CD14-positive monocyte (primary cell): ENCODE data around the gene LEKR1. TPM values are rescaled to one million over a fixed set of nuclear protein-coding genes. Genes with fewer than 3 reads are reported as not detected.

Experiments
- DNase-seq, 3 donors: peaks; one replicate each; pipeline ENCODE4 v3.0.0-alpha.2; 2011 to 2022
- H2AFZ ChIP-seq: 2 replicates; pipeline ENCODE4 v1.6.0; 2012; ENCODE audit warnings: mild to moderate bottlenecking, low read depth, low read length, inconsistent platforms; ENCODE audit not compliant: insufficient read depth, poor library complexity, severe bottlenecking
- H3K27ac ChIP-seq, 2 donors: 1 replicate in 1 of 2; 2 replicates in 1 of 2; pipeline ENCODE4 v1.5.1; 2012 to 2013; ENCODE audit warnings: low read length in 2 of 2, control low read depth in 1 of 2, inconsistent platforms in 1 of 2, low read depth in 1 of 2, mild to moderate bottlenecking in 1 of 2
- H3K27me3 ChIP-seq, 2 donors: one replicate each; pipeline versions ENCODE4 v1.6.0 to v1.6.1; 2011 to 2013; ENCODE audit warnings: low read length in 2 of 2; ENCODE audit not compliant: control insufficient read depth in 2 of 2, insufficient read depth in 2 of 2
- H3K36me3 ChIP-seq, 2 donors: replicated peaks in 1 of 2; 1 replicate in 1 of 2; 2 replicates in 1 of 2; pipeline versions ENCODE4 v1.5.1 to v1.6.1; 2012 to 2013; ENCODE audit warnings: low read length in 2 of 2, control low read depth in 1 of 2, inconsistent platforms in 1 of 2, mild to moderate bottlenecking in 1 of 2; ENCODE audit not compliant: insufficient read depth in 2 of 2, control insufficient read depth in 1 of 2
- H3K4me1 ChIP-seq, 2 donors: 1 replicate in 1 of 2; 2 replicates in 1 of 2; pipeline versions ENCODE4 v1.5.1 to v1.6.1; 2012 to 2013; ENCODE audit warnings: low read length in 2 of 2, control low read depth in 1 of 2, inconsistent platforms in 1 of 2, mild to moderate bottlenecking in 1 of 2, moderate library complexity in 1 of 2; ENCODE audit not compliant: insufficient read depth in 2 of 2, control insufficient read depth in 1 of 2
- H3K4me2 ChIP-seq: replicated peaks from 2 replicates; pipeline ENCODE3; 2012; ENCODE audit warnings: low read length, moderate library complexity, mild to moderate bottlenecking; ENCODE audit not compliant: poor library complexity, severe bottlenecking; ENCODE audit errors: extremely low read depth
- H3K4me3 ChIP-seq, 3 experiments: fragments of 200-600 bp in 1 of 3; sonication (generic) in 1 of 3; replicated peaks in 1 of 3; 1 replicate in 2 of 3; 2 replicates in 1 of 3; pipeline ENCODE4 v1.5.1; 2011 to 2013; ENCODE audit warnings: low read length in 3 of 3, mild to moderate bottlenecking in 3 of 3, control low read depth in 2 of 3, low read depth in 2 of 3, inconsistent platforms in 1 of 3, moderate library complexity in 1 of 3
- H3K79me2 ChIP-seq: 2 replicates; pipeline ENCODE4 v1.6.0; 2012; ENCODE audit warnings: mild to moderate bottlenecking, control low read depth, inconsistent platforms, low read length, moderate library complexity; ENCODE audit not compliant: insufficient read depth
- H3K9ac ChIP-seq: 2 replicates; pipeline ENCODE4 v1.6.0; 2017; ENCODE audit warnings: low read length, mild to moderate bottlenecking; ENCODE audit not compliant: insufficient read depth, poor library complexity, severe bottlenecking
- H3K9me3 ChIP-seq, 2 donors: replicated peaks in 1 of 2; 1 replicate in 1 of 2; 2 replicates in 1 of 2; pipeline versions ENCODE4 v1.5.1 to v1.6.1; 2012 to 2013; ENCODE audit warnings: low read length in 2 of 2, control low read depth in 1 of 2; ENCODE audit not compliant: control insufficient read depth in 1 of 2, insufficient read depth in 1 of 2
- H4K20me1 ChIP-seq: 2 replicates; pipeline ENCODE4 v1.6.0; 2012; ENCODE audit warnings: mild to moderate bottlenecking, low read length, control low read depth, moderate library complexity; ENCODE audit not compliant: insufficient read depth
- H3K27ac Mint-ChIP-seq, 7 donors: one replicate each; pipeline ENCODE4 v1.8.0; 2020; ENCODE audit warnings: mild to moderate bottlenecking in 7 of 7, mixed read lengths in 7 of 7, moderate library complexity in 6 of 7, inconsistent platforms in 2 of 7
- H3K27me3 Mint-ChIP-seq, 3 donors: one replicate each; pipeline ENCODE4 v1.8.0; 2021 to 2022; ENCODE audit warnings: low read depth in 3 of 3, mild to moderate bottlenecking in 3 of 3, mixed read lengths in 3 of 3, moderate library complexity in 3 of 3, inconsistent platforms in 1 of 3
- H3K36me3 Mint-ChIP-seq, 2 donors: one replicate each; pipeline ENCODE4 v1.8.0; 2020; ENCODE audit warnings: mixed read lengths in 2 of 2, inconsistent platforms in 1 of 2, mild to moderate bottlenecking in 1 of 2
- H3K4me1 Mint-ChIP-seq: one replicate; pipeline ENCODE4 v1.8.0; 2020; ENCODE audit warnings: mild to moderate bottlenecking, mixed read lengths
- H3K4me3 Mint-ChIP-seq, 2 donors: one replicate each; pipeline ENCODE4 v1.8.0; 2020; ENCODE audit warnings: mild to moderate bottlenecking in 2 of 2, mixed read lengths in 2 of 2, moderate library complexity in 1 of 2
- H3K9me3 Mint-ChIP-seq, 7 donors: one replicate each; pipeline ENCODE4 v1.8.0; 2020 to 2022; ENCODE audit warnings: mixed read lengths in 7 of 7, mild to moderate bottlenecking in 6 of 7, moderate library complexity in 6 of 7, inconsistent platforms in 2 of 7
- WGBS: methylation state at CpG from one replicate; pipeline ENCODE4 v1.1.5; 2013; ENCODE audit warnings: missing lambda C conversion rate; ENCODE audit not compliant: insufficient coverage; 5-methylcytosine and 5-hydroxymethylcytosine counted together
- intact Hi-C, 2 donors: fragments of 100-400 bp; cut with micrococcal nuclease; formaldehyde crosslinking; loops; one replicate each; pipeline versions ENCODE4 v1.15.0 to v1.15.1; 2023
- polyA plus RNA-seq, 3 donors: library from polyadenylated mRNA; depleted of rRNA in 1 of 3; unstranded in 2 of 3; stranded (reverse) in 1 of 3; fragments of 300-500 nt in 2 of 3; fragments of >200 nt in 1 of 3; fragmentation: Illumina TruSeq in 2 of 3; gene quantifications; 1 replicate in 2 of 3; 2 replicates in 1 of 3; pipeline ENCODE4 v1.2.3, GENCODE V29; 2012 to 2021
- TF ChIP-seq, protein P1 (sequence below): fragments of 200-600 bp; IDR thresholded peaks from one replicate; pipeline ENCODE4 v1.8.0; 2022; ENCODE audit warnings: antibody characterized with exemption, mild to moderate bottlenecking

LEKR1 gene
- polyA plus RNA-seq, 3 donors = 0.51 to 0.80 TPM; not detected in 1

DNA sequence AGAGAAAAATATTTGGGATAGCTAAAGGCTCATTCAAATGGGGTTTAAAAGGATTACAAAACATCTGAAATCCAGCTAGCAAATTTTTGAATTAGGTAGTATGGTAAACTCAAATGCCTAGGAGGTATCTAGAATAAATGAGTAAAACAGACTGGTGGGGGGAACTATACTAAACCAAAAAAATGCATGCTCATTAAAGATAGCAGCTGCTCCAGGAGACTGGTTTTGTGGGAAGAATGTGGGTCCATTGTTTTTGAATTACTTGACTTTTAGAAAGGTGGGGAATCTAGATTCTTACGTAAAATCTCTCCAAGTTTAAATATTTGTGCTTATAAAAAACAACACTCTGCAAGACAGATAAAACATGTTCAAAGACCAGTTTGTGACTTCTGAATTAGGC lies 73.8 kb downstream of the LEKR1 start:
- H3K4me3 Mint-ChIP-seq = no peak overlapping the region

DNA sequence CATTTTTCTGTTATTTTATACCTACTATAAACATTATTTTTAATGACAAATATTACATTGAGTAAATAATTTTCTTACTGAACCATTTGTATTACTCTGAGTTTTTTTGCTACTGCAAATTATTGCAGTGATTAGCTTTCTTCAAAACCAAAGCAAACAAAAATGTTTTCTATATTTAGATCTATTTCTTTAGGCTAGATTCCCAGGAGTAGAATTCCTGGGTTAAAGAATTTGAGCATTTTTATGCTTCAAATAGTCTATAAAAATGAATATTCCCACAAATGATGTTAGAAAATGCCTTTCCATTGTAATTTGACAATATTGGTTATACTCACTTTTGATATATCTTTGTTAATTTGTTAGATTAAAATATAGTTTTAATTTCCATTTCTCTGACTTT lies 76.8 kb downstream of the LEKR1 start:
- no peaks in the 10 kb centered on the region for H3K27me3 Mint-ChIP-seq
- Histone ChIP-seq H4K20me1 (no peaks in the 10 kb centered on the region), H3K4me3 (no peak overlapping the region), H3K4me1 (no peaks in the 10 kb centered on the region), H3K27me3 (no peaks in the 10 kb centered on the region), H3K36me3 (no peaks in the 10 kb centered on the region), H3K9ac (no peak overlapping the region), H3K79me2 (no peaks in the 10 kb centered on the region), H3K9me3 (no peaks in the 10 kb centered on the region), H2AFZ (no peak overlapping the region), H3K4me2 (no peak overlapping the region), H3K27ac (no peak overlapping the region)
- intact Hi-C loops = no loop called here
- H3K4me3 Mint-ChIP-seq = no peak overlapping the region
- TF ChIP-seq, protein P1, sequence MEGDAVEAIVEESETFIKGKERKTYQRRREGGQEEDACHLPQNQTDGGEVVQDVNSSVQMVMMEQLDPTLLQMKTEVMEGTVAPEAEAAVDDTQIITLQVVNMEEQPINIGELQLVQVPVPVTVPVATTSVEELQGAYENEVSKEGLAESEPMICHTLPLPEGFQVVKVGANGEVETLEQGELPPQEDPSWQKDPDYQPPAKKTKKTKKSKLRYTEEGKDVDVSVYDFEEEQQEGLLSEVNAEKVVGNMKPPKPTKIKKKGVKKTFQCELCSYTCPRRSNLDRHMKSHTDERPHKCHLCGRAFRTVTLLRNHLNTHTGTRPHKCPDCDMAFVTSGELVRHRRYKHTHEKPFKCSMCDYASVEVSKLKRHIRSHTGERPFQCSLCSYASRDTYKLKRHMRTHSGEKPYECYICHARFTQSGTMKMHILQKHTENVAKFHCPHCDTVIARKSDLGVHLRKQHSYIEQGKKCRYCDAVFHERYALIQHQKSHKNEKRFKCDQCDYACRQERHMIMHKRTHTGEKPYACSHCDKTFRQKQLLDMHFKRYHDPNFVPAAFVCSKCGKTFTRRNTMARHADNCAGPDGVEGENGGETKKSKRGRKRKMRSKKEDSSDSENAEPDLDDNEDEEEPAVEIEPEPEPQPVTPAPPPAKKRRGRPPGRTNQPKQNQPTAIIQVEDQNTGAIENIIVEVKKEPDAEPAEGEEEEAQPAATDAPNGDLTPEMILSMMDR = no peak
- H3K36me3 Mint-ChIP-seq = no peaks in the 10 kb centered on the region
- H3K27ac Mint-ChIP-seq = no peak overlapping the region
- no peak for DNase-seq
- no peaks in the 10 kb centered on the region for H3K9me3 Mint-ChIP-seq
- H3K4me1 Mint-ChIP-seq = no peaks in the 10 kb centered on the region

More for the DNA sequence above, 73.8 kb downstream of the LEKR1 start:
- Histone ChIP-seq H3K27me3 (no peaks in the 10 kb centered on the region), H3K4me1 (no peaks in the 10 kb centered on the region), H3K27ac (no peak overlapping the region), H3K36me3 (no peaks in the 10 kb centered on the region), H2AFZ (no peak overlapping the region), H3K4me3 (no peak overlapping the region), H3K9me3 (no peaks in the 10 kb centered on the region), H4K20me1 (no peaks in the 10 kb centered on the region), H3K9ac (no peak overlapping the region), H3K4me2 (no peak overlapping the region), H3K79me2 (no peaks in the 10 kb centered on the region)
- no CpG with 5 or more reads among the region's 1 CpG for WGBS
- DNase-seq = no peak
- Mint-ChIP-seq H3K27me3 (no peaks in the 10 kb centered on the region), H3K36me3 (no peaks in the 10 kb centered on the region), H3K27ac (no peak overlapping the region), H3K9me3 (peaks cover 0 to 3% (median 0%) of the 10 kb centered on the region in 7 donors), H3K4me1 (no peaks in the 10 kb centered on the region)
- TF ChIP-seq, protein P1 = no peak
- intact Hi-C loops = no loop called here
